ENCODE measurements around the gene TAS2R7.

DNA sequence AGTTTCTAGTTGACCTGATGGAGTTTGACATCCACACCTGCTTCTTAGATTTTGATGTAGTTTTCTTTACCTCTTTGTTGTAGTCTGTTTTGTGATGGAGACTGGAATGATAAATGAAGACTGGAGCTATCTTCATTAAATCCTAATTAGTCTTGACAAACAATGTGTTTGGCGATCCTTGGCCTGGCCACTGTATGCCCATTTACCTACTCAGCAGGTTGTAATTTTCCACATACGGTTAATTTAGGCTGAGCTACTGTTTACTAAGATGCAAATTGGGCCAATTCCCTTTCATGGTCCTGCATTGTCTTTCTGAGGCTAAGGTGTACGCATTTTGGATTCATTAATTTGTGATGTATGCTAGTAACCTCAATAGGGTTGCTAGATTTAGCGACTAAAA lies at the start of gene TAS2R7:
- TF ChIP-seq, protein P1, sequence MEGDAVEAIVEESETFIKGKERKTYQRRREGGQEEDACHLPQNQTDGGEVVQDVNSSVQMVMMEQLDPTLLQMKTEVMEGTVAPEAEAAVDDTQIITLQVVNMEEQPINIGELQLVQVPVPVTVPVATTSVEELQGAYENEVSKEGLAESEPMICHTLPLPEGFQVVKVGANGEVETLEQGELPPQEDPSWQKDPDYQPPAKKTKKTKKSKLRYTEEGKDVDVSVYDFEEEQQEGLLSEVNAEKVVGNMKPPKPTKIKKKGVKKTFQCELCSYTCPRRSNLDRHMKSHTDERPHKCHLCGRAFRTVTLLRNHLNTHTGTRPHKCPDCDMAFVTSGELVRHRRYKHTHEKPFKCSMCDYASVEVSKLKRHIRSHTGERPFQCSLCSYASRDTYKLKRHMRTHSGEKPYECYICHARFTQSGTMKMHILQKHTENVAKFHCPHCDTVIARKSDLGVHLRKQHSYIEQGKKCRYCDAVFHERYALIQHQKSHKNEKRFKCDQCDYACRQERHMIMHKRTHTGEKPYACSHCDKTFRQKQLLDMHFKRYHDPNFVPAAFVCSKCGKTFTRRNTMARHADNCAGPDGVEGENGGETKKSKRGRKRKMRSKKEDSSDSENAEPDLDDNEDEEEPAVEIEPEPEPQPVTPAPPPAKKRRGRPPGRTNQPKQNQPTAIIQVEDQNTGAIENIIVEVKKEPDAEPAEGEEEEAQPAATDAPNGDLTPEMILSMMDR (IDR thresholded peaks at IDR 0.05; ENCODE audit: low read depth, low read length) = no peak
- TF ChIP-seq EZH2phosphoT487 (IDR thresholded peaks at IDR 0.05; ENCODE audit: low read depth) = no peak
